ENCODE data around the gene KLHL2.

DNA sequence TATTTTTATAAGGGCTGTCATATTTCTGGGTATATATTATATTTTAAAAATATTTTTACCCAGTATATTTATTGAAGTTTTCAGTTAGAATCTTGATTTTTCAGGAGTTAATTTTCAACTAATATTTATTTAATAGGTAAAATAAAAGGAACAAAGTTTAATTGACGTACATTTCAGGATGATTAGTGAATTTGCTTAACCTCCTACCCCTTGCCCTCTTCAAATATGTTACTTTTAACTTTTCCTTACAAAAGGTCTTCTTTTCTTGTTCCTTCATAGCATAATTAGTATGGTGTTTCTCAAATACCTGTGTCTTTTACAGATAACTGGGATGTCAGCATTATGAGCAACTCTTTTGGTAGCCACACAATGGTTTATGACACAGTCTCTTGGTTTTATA is 95.3 kb downstream of the KLHL2 start:
- TF ChIP-seq MTA2 (IDR thresholded peaks at IDR 0.05; ENCODE audit: low read depth) (no peak), TGIF2 (CRISPR knock-in tag; IDR thresholded peaks at IDR 0.05) (no peak), MAFF (IDR thresholded peaks at IDR 0.05; ENCODE audit: low read length) (no peak)
- TF ChIP-seq, protein P1, sequence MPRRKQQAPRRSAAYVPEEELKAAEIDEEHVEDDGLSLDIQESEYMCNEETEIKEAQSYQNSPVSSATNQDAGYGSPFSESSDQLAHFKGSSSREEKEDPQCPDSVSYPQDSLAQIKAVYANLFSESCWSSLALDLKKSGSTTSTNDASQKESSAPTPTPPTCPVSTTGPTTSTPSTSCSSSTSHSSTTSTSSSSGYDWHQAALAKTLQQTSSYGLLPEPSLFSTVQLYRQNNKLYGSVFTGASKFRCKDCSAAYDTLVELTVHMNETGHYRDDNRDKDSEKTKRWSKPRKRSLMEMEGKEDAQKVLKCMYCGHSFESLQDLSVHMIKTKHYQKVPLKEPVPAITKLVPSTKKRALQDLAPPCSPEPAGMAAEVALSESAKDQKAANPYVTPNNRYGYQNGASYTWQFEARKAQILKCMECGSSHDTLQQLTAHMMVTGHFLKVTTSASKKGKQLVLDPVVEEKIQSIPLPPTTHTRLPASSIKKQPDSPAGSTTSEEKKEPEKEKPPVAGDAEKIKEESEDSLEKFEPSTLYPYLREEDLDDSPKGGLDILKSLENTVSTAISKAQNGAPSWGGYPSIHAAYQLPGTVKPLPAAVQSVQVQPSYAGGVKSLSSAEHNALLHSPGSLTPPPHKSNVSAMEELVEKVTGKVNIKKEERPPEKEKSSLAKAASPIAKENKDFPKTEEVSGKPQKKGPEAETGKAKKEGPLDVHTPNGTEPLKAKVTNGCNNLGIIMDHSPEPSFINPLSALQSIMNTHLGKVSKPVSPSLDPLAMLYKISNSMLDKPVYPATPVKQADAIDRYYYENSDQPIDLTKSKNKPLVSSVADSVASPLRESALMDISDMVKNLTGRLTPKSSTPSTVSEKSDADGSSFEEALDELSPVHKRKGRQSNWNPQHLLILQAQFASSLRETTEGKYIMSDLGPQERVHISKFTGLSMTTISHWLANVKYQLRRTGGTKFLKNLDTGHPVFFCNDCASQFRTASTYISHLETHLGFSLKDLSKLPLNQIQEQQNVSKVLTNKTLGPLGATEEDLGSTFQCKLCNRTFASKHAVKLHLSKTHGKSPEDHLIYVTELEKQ (CRISPR knock-in tag; IDR thresholded peaks at IDR 0.05), result no peak
- TF ChIP-seq, protein P2, sequence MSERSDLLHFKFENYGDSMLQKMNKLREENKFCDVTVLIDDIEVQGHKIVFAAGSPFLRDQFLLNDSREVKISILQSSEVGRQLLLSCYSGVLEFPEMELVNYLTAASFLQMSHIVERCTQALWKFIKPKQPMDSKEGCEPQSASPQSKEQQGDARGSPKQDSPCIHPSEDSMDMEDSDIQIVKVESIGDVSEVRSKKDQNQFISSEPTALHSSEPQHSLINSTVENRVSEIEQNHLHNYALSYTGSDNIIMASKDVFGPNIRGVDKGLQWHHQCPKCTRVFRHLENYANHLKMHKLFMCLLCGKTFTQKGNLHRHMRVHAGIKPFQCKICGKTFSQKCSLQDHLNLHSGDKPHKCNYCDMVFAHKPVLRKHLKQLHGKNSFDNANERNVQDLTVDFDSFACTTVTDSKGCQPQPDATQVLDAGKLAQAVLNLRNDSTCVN (CRISPR knock-in tag; IDR thresholded peaks at IDR 0.05), result no peak
